ENCODE results near the gene DAZL. TPM values are rescaled to one million over a fixed set of nuclear protein-coding genes. Genes with fewer than 3 reads are reported as not detected.

The DAZL gene
- total and polyA plus RNA-seq, 9 of the 15 experiments (the other 6 are each of a cell fraction or from before 2014, with no cell fraction given) = not detected

- DNase-seq (ENCODE audit: extremely low read depth in 1 of 4, low spot score in 3 of 4) (no peak), FAIRE-seq (peak; percentile 19), ATAC-seq (no peak)
- H3K9ac ChIP-seq (ENCODE audit: insufficient read depth in 1 of 2, low read depth in 2 of 2, low read length in 2 of 2) = no peak overlapping the region
- no peaks in the 10 kb centered on the region for H3K36me3 ChIP-seq (ENCODE audit: control insufficient read depth, insufficient read depth, low read length)
- H3K79me2 ChIP-seq (ENCODE audit: control insufficient read depth, insufficient read depth, low read length) = no peaks in the 10 kb centered on the region
- no peak overlapping the region for H3K4me2 ChIP-seq (ENCODE audit: insufficient read depth, low read length)
- ChIA-PET CTCF (ENCODE audit: low intra/inter-chr PET ratio) (no interaction called here), POLR2A (no interaction called here)
- no TSS peak for BruUV-seq (replicated peaks)
- H3K27ac ChIP-seq (ENCODE audit: extremely low read depth, low read depth, low read length) = no peak overlapping the region
- no peaks in the 10 kb centered on the region for H3K9me1 ChIP-seq (ENCODE audit: control insufficient read depth, insufficient read depth, low read length)
- H3K27me3 ChIP-seq (ENCODE audit: control insufficient read depth in 2 of 2, insufficient read depth in 2 of 2, low read length in 2 of 2) = no peaks in the 10 kb centered on the region
- no peak overlapping the region for H2AFZ ChIP-seq (ENCODE audit: low read depth, low read length)
- no peak overlapping the region for H3K4me3 ChIP-seq
- intact Hi-C loops (cut with micrococcal nuclease) (no loop called here), in situ Hi-C loops (cut with MboI) (no loop called here)
- 1% methylated on average over 6 of the region's 6 CpGs for WGBS (ENCODE audit: insufficient coverage, low coverage, missing lambda C conversion rate)
- H3K4me1 ChIP-seq (replicated peaks in 1 of 2; ENCODE audit: control insufficient read depth in 2 of 2, insufficient read depth in 2 of 2, low read length in 2 of 2) = no peaks in the 10 kb centered on the region
- peak; percentile 53; the same call in 1 of the 2 replicates for TF ChIP-seq TFE3 (CRISPR knock-in tag; IDR thresholded peaks at IDR 0.05)
- no peak for TF ChIP-seq USF2 (CRISPR knock-in tag; IDR thresholded peaks at IDR 0.05)
- no peaks in the 10 kb centered on the region for H3K9me3 ChIP-seq (replicated peaks; ENCODE audit: control insufficient read depth, insufficient read depth, low read depth, low read length)
- H4K20me1 ChIP-seq (replicated peaks; ENCODE audit: control insufficient read depth, insufficient read depth, low read length) = no peaks in the 10 kb centered on the region
These were observed 9.1 kb upstream of the DAZL start for GRCh38 chr3:16614033-16615031.
